ENCODE measurements around the gene JHY.

JHY gene

GRCh38 chr11:122837528-122838346 lies 44.8 kb upstream of the JHY start:
- H3F3A ChIP-seq (ENCODE audit: low read depth) = 0 out of 2 replicates have a peak, but pooled peaks cover 2% of the 10 kb centered on the region
- no peaks in the 10 kb centered on the region for H3K9me3 ChIP-seq (ENCODE audit: insufficient read depth, low read depth, low read length)
- H3K4me1 ChIP-seq (ENCODE audit: insufficient read depth, low read length, poor library complexity, severe bottlenecking) = peaks cover 46% of the 10 kb centered on the region
- H3K9ac ChIP-seq (ENCODE audit: low read depth, low read length, poor library complexity, severe bottlenecking) = no peak overlapping the region
- H3K27me3 ChIP-seq (ENCODE audit: insufficient read depth, low read length, poor library complexity, severe bottlenecking) = no peaks in the 10 kb centered on the region
- TF ChIP-seq EZH2phosphoT487 (IDR thresholded peaks at IDR 0.05; ENCODE audit: borderline replicate concordance) = no peak
- H4K20me1 ChIP-seq (ENCODE audit: insufficient read depth, low read length, poor library complexity, severe bottlenecking) = no peaks in the 10 kb centered on the region
- no peak overlapping the region for H3K4me3 ChIP-seq (ENCODE audit: low read length, poor library complexity, severe bottlenecking)
- H3K79me2 ChIP-seq (ENCODE audit: insufficient read depth, low read length) = no peaks in the 10 kb centered on the region
- H3K36me3 ChIP-seq (ENCODE audit: insufficient read depth, low read length) = no peaks in the 10 kb centered on the region
- H2AFZ ChIP-seq (ENCODE audit: low read length) = peak overlapping the region; percentile 69
- H3K4me2 ChIP-seq (ENCODE audit: low read depth, low read length, poor library complexity, severe bottlenecking) = peak overlapping the region; percentile 21
- H3K9me2 ChIP-seq (replicated peaks; ENCODE audit: low read depth, low read length) = no peaks in the 10 kb centered on the region

GRCh38 chr11:122843281-122844141 lies 39.0 kb upstream of the JHY start:
- Histone ChIP-seq H3K9me3 (ENCODE audit: insufficient read depth, low read depth, low read length) (no peaks in the 10 kb centered on the region), H3K4me2 (ENCODE audit: low read depth, low read length, poor library complexity, severe bottlenecking) (peak overlapping the region; percentile 77), H3F3A (ENCODE audit: low read depth) (peaks cover 22% of the 10 kb centered on the region), H3K4me3 (ENCODE audit: low read length, poor library complexity, severe bottlenecking) (peak overlapping the region; percentile 60), H3K9ac (ENCODE audit: low read depth, low read length, poor library complexity, severe bottlenecking) (peak overlapping the region; percentile 53), H3K9me2 (replicated peaks; ENCODE audit: low read depth, low read length) (no peaks in the 10 kb centered on the region), H4K20me1 (ENCODE audit: insufficient read depth, low read length, poor library complexity, severe bottlenecking) (no peaks in the 10 kb centered on the region), H3K79me2 (ENCODE audit: insufficient read depth, low read length) (no peaks in the 10 kb centered on the region), H3K27me3 (ENCODE audit: insufficient read depth, low read length, poor library complexity, severe bottlenecking) (no peaks in the 10 kb centered on the region), H3K36me3 (ENCODE audit: insufficient read depth, low read length) (no peaks in the 10 kb centered on the region), H3K4me1 (ENCODE audit: insufficient read depth, low read length, poor library complexity, severe bottlenecking) (peaks cover 51% of the 10 kb centered on the region), H2AFZ (ENCODE audit: low read length) (peak overlapping the region; percentile 73)
- TF ChIP-seq EZH2phosphoT487 (IDR thresholded peaks at IDR 0.05; ENCODE audit: borderline replicate concordance) (no peak; the same call in 1 of the 2 replicates), CTCF (conservative IDR thresholded peaks at IDR 0.05; ENCODE audit: low read length) (no peak)

GRCh38 chr11:122847466-122847865 lies 35.1 kb upstream of the JHY start:
- H3F3A ChIP-seq (ENCODE audit: low read depth) = peaks cover 22% of the 10 kb centered on the region
- H3K9me3 ChIP-seq (ENCODE audit: insufficient read depth, low read depth, low read length) = no peaks in the 10 kb centered on the region
- H3K27me3 ChIP-seq (ENCODE audit: insufficient read depth, low read length, poor library complexity, severe bottlenecking) = no peaks in the 10 kb centered on the region
- H3K36me3 ChIP-seq (ENCODE audit: insufficient read depth, low read length) = no peaks in the 10 kb centered on the region
- no peak for TF ChIP-seq EZH2phosphoT487 (IDR thresholded peaks at IDR 0.05; ENCODE audit: borderline replicate concordance)
- no peak for TF ChIP-seq CTCF (conservative IDR thresholded peaks at IDR 0.05; ENCODE audit: low read length)
- H3K4me3 ChIP-seq (ENCODE audit: low read length, poor library complexity, severe bottlenecking) = no peak overlapping the region
- H2AFZ ChIP-seq (ENCODE audit: low read length) = no peak overlapping the region
- H3K79me2 ChIP-seq (ENCODE audit: insufficient read depth, low read length) = no peaks in the 10 kb centered on the region
- no peaks in the 10 kb centered on the region for H3K9me2 ChIP-seq (replicated peaks; ENCODE audit: low read depth, low read length)
- H4K20me1 ChIP-seq (ENCODE audit: insufficient read depth, low read length, poor library complexity, severe bottlenecking) = no peaks in the 10 kb centered on the region
- no peak overlapping the region for H3K9ac ChIP-seq (ENCODE audit: low read depth, low read length, poor library complexity, severe bottlenecking)
- H3K4me2 ChIP-seq (ENCODE audit: low read depth, low read length, poor library complexity, severe bottlenecking) = no peak overlapping the region
- H3K4me1 ChIP-seq (ENCODE audit: insufficient read depth, low read length, poor library complexity, severe bottlenecking) = peaks cover 68% of the 10 kb centered on the region
